GM10248 (cell line): ENCODE results near the gene VEGFD.
A peak's percentile ranks its signal among the peaks of the same experiment; 100 is the strongest.

Source experiments
- CTCF ChIA-PET: fragments of 300-600 bp; sonication (Branson Sonifier 250); formaldehyde crosslinking; extraction: SDS; loops from one replicate; lab custom pipeline; 2021; ENCODE audit warnings: antibody characterized with exemption; lab: Yijun Ruan, JAX
- POLR2A ChIA-PET: fragments of 350-650 bp; sonication (Branson Sonifier 250); formaldehyde crosslinking; extraction: SDS; loops from one replicate; lab custom pipeline; 2020; ENCODE audit warnings: antibody characterized with exemption; lab: Yijun Ruan, JAX
- DNase-seq: peaks from one replicate; pipeline ENCODE4 v3.0.0; 2012; ENCODE audit errors: extremely low spot score
- TF ChIP-seq, protein P1 (sequence below): IDR thresholded peaks from 2 replicates; pipeline ENCODE4 v1.5.1; 2012; ENCODE audit warnings: mild to moderate bottlenecking, low read depth; ENCODE audit errors: extremely low read depth, missing control alignments, control extremely low read depth

Gene VEGFD

DNA sequence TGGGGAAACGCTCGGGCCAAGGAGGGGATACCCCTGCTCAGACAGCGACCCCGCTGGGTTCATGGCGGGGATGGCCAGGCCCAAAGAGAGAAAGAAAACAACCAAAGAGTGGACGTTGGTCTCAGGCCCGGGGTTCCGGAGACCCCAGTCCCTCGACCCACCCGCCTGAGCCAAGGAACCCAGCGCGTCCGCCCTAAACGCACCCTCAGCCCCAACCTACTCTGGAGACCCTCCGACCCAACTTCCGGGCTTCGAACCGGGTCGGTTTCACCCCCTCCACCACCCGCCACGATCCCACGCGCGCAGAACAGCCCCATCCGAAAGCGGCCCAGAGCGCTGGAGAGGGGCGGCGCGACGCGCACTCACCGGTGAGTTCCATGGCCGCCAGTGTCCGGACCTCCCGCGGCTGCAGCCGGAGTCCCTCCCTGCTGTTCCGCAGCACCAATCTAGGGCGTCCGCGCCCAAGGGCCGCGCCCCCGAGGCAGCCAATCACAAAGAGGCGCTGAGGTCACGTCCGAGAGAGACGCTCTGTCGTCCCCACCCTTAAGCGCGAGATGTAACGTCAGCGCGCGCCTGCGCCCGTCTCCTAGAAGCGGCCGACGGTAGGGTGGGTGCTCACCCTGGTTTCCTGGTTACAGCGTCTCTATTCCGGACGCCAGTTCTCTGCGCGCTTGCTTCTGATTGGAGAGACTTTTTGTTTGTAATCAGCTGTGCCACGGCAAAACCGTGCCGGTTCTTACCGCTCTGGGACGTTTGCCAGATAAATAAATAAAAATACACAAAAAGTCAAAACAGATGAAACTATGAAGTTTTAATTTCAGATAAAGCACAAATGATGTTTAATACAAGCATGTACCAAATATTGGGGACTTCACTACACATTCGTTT is 48.8 kb downstream of the VEGFD start, which contains the start of gene PIGA:
TSS of gene PIGA (minus strand) at position 389 of the 888 bp plus-strand sequence. CDS start 3,593 bp downstream, outside the sequence.
- peak; percentile 90 for DNase-seq
- TF ChIP-seq, protein P1, sequence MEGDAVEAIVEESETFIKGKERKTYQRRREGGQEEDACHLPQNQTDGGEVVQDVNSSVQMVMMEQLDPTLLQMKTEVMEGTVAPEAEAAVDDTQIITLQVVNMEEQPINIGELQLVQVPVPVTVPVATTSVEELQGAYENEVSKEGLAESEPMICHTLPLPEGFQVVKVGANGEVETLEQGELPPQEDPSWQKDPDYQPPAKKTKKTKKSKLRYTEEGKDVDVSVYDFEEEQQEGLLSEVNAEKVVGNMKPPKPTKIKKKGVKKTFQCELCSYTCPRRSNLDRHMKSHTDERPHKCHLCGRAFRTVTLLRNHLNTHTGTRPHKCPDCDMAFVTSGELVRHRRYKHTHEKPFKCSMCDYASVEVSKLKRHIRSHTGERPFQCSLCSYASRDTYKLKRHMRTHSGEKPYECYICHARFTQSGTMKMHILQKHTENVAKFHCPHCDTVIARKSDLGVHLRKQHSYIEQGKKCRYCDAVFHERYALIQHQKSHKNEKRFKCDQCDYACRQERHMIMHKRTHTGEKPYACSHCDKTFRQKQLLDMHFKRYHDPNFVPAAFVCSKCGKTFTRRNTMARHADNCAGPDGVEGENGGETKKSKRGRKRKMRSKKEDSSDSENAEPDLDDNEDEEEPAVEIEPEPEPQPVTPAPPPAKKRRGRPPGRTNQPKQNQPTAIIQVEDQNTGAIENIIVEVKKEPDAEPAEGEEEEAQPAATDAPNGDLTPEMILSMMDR = no peak
- POLR2A ChIA-PET = no interaction called here
- CTCF ChIA-PET = interaction anchor here (1.1 to 1.3 kb wide), 2 partner anchors 132 to 136 kb away, joined by 3 read pairs; no protein-coding TSS in a partner anchor

DNA sequence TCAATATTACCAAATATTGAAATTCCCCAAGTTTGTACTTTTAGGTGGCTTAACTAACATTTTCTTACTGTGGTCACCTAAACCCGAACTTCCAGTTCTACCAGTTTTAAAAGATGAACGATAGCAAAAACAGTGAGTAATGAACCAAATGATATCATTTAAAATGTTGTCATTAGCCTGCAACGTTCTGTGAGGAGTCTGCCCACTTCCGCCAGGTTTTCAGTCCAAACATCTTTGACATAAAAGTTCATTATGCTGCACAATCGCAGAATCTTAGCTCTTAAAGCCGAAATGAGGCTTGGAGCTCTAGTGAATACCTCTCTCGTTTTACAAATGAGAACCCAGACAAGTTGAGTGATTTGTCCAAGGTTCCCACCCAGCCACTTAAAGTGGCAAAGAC is 49.7 kb downstream of the VEGFD start:
- TF ChIP-seq, protein P1 = no peak
- POLR2A ChIA-PET = no interaction called here

DNA sequence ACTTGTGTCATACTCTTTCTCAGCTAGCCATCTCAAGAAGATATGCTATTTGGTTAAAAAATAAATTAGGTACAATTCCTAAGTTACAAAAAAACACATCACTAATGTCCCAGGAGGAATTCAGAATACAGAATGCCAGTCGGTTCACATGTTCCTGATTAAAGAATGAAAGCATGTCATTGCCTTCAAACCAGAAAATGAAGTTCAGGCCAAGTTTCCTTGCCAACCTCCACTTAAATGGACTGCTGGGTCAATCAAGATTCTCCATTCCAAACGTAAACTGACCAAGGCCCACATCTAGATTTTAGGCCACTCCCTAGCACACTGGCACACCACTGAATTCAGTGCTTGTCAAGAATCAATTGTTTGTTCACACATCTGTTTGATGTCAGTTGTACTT is 55.4 kb downstream of the VEGFD start:
- ChIA-PET POLR2A (no interaction called here), CTCF (no interaction called here)
- TF ChIP-seq, protein P1 = no peak
- DNase-seq = no peak

More for the DNA sequence above, 49.7 kb downstream of the VEGFD start:
- CTCF ChIA-PET = no interaction called here
- peak; percentile 13 for DNase-seq

DNA sequence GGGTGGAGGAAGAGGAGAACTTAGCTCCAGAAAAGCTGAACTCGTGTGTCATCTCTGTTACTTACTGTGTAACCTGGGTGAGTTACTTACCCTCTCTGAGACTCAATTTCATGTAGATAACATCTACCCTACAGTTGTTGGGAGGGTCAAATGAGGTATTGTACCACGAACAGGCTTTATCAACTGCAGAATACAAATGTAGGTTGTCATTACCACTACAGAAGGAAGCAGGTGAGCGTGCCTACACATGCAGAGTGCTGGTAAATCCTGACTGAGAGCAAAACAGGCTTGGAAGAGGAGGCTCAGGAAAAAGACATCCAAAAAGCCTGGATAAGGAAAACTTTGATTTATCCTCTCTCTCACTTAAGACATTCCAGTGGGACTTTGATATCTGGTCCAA is 56.1 kb downstream of the VEGFD start:
- no peak for DNase-seq
- TF ChIP-seq, protein P1 = no peak
- CTCF ChIA-PET = no interaction called here
- POLR2A ChIA-PET = no interaction called here

DNA sequence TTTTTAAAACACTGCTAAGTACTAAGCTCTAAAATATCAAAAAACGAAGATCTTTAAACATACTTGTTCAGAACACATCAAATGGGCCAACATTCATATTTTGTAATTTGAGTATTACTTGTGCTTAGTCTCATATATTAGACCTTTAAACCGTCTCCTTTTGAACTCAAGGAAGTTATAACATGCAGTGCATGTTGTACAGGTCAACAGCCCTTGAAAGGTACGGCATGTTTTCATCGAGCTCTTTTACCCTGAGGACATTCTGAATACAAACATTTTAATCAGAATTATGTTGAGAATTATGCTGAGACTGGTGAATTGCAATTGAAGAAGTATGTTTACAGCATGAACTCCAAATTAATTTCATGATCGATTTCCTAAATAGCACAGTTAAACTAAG is 61.7 kb downstream of the VEGFD start:
- DNase-seq = no peak
- ChIA-PET POLR2A (no interaction called here), CTCF (interaction anchor here (0.8 to 1.2 kb wide), 2 partner anchors 11 to 22 kb away, joined by 4 read pairs; no protein-coding TSS in a partner anchor)
- TF ChIP-seq, protein P1 = no peak

DNA sequence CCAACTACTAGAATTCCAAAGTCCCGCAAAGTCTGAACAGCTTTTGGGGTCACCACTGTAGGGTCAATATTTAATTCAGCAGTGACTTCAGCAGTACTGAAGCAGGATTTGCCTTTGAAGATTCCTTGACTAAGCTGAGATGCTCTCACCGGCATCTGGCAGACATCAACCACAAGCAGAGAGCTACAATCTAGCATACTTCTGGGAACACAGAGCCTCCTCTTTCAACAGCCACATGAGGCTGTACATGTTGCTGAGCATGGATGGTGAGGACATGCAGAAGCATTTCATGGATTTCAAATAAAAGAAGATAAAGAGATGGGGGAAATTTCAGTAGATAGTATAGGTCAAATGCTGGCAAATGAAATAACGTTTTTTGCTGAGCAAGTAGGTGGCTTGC is 62.1 kb downstream of the VEGFD start:
- POLR2A ChIA-PET = no interaction called here
- DNase-seq = no peak
- CTCF ChIA-PET = interaction anchor here (0.8 to 1.2 kb wide), 2 partner anchors 10 to 22 kb away, joined by 4 read pairs; no protein-coding TSS in a partner anchor
- TF ChIP-seq, protein P1 = no peak
